Measurements from ENCODE around the gene ZNF776. TPM values are rescaled to one million over a fixed set of nuclear protein-coding genes. Genes with fewer than 3 reads are reported as not detected.

The ZNF776 gene
- polyA plus RNA-seq, 1 donor (not counting 4 experiments of a cell fraction or from before 2014, with no cell fraction given) = 7.4 TPM

DNA sequence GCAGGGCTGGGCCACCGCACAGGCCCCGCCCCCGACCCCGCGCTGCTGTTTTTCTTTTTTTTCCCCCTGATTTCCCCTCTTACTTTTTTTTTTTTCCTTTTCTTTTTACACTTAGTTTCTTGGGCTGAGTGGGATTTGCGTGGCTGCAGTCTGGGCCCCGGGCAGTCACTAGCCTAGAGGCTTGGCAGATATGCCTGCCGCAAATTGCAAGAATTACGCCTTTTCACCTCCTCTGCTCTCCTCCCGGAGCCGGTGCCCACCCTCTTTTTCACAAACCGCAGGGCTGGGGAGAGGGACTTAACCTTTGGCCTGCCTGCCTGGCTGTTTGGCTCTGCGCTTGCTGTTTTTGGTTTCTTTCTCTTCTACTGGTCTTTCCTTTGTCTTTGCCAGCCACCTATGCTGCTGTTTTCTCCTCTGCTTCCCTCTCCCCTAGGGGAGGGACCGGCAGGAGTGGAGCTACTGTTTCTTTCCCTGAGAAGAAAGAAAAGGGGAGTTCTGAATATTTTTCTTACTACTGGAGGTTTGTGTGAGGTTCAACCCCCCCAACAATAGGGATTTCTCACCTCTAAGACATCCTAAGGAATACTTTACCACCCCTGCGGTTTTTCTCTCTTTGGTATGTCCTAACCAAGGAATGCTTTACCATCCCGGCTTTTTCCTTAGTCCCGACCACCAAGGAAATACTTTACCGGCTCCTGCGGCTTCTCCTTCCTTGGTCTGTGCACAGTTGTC lies 57.1 kb downstream of the ZNF776 start:
- peak overlapping the region; percentile 87 for H2AFZ ChIP-seq (ENCODE audit: control insufficient read depth, low read length)
- FAIRE-seq = peak; percentile 73
- no peaks in the 10 kb centered on the region for H3K27me3 ChIP-seq (ENCODE audit: control insufficient read depth, extremely low read depth, insufficient read depth, low read length)
- no peaks in the 10 kb centered on the region for H4K20me1 ChIP-seq (ENCODE audit: control insufficient read depth, extremely low read depth, insufficient read depth, low read length)
- H3K9ac ChIP-seq (ENCODE audit: control insufficient read depth, extremely low read depth, insufficient read depth, low read length) = peak overlapping the region; percentile 92
- H3K27ac ChIP-seq (ENCODE audit: control insufficient read depth, insufficient read depth, low read length) = peak overlapping the region; percentile 94
- peak overlapping the region; percentile 46 to 95 (median 89) for H3K4me3 ChIP-seq (ENCODE audit: control insufficient read depth in 2 of 3, extremely low read depth in 1 of 3, insufficient read depth in 2 of 3, low read depth in 1 of 3, low read length in 3 of 3)
- no peaks in the 10 kb centered on the region for H3K9me1 ChIP-seq (ENCODE audit: control insufficient read depth, extremely low read depth, insufficient read depth, low read length)
- peaks cover 5 to 12% of the 10 kb centered on the region in 2 experiments for H3K36me3 ChIP-seq (ENCODE audit: control insufficient read depth in 2 of 2, extremely low read depth in 1 of 2, insufficient read depth in 2 of 2, low read length in 2 of 2)
- H3K4me2 ChIP-seq (ENCODE audit: control insufficient read depth, extremely low read depth, insufficient read depth, low read depth, low read length) = peak overlapping the region; percentile 94
- H3K79me2 ChIP-seq (ENCODE audit: control insufficient read depth, insufficient read depth, low read length) = peaks cover 27% of the 10 kb centered on the region
- dilution Hi-C loops (cut with MboI; ENCODE audit: extremely low pct_ligation_motif_present, low sequenced_read_pairs) = no loop called here
- no peaks in the 10 kb centered on the region for H3K9me3 ChIP-seq (ENCODE audit: control insufficient read depth, low read depth, low read length)
- peaks cover 51% of the 10 kb centered on the region for H3K4me1 ChIP-seq (ENCODE audit: control insufficient read depth, extremely low read depth, insufficient read depth, low read length)
- DNase-seq (ENCODE audit: low read depth, low spot score) = no peak
- TF ChIP-seq EZH2 (IDR thresholded peaks at IDR 0.05; ENCODE audit: low read length) = no peak
- TF ChIP-seq, protein P1, sequence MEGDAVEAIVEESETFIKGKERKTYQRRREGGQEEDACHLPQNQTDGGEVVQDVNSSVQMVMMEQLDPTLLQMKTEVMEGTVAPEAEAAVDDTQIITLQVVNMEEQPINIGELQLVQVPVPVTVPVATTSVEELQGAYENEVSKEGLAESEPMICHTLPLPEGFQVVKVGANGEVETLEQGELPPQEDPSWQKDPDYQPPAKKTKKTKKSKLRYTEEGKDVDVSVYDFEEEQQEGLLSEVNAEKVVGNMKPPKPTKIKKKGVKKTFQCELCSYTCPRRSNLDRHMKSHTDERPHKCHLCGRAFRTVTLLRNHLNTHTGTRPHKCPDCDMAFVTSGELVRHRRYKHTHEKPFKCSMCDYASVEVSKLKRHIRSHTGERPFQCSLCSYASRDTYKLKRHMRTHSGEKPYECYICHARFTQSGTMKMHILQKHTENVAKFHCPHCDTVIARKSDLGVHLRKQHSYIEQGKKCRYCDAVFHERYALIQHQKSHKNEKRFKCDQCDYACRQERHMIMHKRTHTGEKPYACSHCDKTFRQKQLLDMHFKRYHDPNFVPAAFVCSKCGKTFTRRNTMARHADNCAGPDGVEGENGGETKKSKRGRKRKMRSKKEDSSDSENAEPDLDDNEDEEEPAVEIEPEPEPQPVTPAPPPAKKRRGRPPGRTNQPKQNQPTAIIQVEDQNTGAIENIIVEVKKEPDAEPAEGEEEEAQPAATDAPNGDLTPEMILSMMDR (optimal IDR thresholded peaks at IDR 0.05 in 1 of 3, IDR thresholded peaks at IDR 0.05 in 1 of 3, conservative IDR thresholded peaks at IDR 0.05 in 1 of 3; ENCODE audit: extremely low read depth in 1 of 3, insufficient read depth in 2 of 3, low read length in 3 of 3) = no peak

DNA sequence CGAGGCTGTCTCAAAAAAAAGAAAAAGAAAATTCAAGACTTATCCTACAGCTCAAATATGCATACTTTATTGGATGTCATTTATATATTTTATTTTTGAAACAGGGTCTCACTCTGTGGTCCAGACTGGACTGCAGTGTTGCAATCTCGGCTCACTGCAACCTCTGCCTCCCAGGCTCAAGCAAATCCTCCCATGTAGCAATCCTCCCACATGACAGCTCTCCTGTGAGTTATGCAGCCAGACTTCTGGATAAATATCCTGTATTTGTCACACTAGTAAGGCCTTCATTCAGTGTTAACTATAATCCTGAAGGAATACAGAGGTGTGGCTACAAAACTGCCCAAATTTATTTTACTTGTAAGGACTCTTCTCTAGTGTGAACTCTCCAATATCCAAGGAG lies 60.9 kb downstream of the ZNF776 start:
- no peak overlapping the region for H3K4me3 ChIP-seq (ENCODE audit: control insufficient read depth in 2 of 3, extremely low read depth in 1 of 3, insufficient read depth in 2 of 3, low read depth in 1 of 3, low read length in 3 of 3)
- TF ChIP-seq, protein P1 (optimal IDR thresholded peaks at IDR 0.05 in 1 of 3, IDR thresholded peaks at IDR 0.05 in 1 of 3, conservative IDR thresholded peaks at IDR 0.05 in 1 of 3; ENCODE audit: extremely low read depth in 1 of 3, insufficient read depth in 2 of 3, low read length in 3 of 3) = no peak
- no peak for TF ChIP-seq EZH2 (IDR thresholded peaks at IDR 0.05; ENCODE audit: low read length)
- no peak overlapping the region for H3K4me2 ChIP-seq (ENCODE audit: control insufficient read depth, extremely low read depth, insufficient read depth, low read depth, low read length)
- FAIRE-seq = no peak
- H3K27me3 ChIP-seq (ENCODE audit: control insufficient read depth, extremely low read depth, insufficient read depth, low read length) = no peaks in the 10 kb centered on the region
- peaks cover 9 to 13% of the 10 kb centered on the region in 2 experiments for H3K36me3 ChIP-seq (ENCODE audit: control insufficient read depth in 2 of 2, extremely low read depth in 1 of 2, insufficient read depth in 2 of 2, low read length in 2 of 2)
- peaks cover 24% of the 10 kb centered on the region for H3K79me2 ChIP-seq (ENCODE audit: control insufficient read depth, insufficient read depth, low read length)
- dilution Hi-C loops (cut with MboI; ENCODE audit: extremely low pct_ligation_motif_present, low sequenced_read_pairs) = no loop called here
- H3K4me1 ChIP-seq (ENCODE audit: control insufficient read depth, extremely low read depth, insufficient read depth, low read length) = peaks cover 13% of the 10 kb centered on the region
- H2AFZ ChIP-seq (ENCODE audit: control insufficient read depth, low read length) = no peak overlapping the region
- H3K9me3 ChIP-seq (ENCODE audit: control insufficient read depth, low read depth, low read length) = no peaks in the 10 kb centered on the region
- no peak overlapping the region for H3K9ac ChIP-seq (ENCODE audit: control insufficient read depth, extremely low read depth, insufficient read depth, low read length)
- H3K27ac ChIP-seq (ENCODE audit: control insufficient read depth, insufficient read depth, low read length) = no peak overlapping the region
- H4K20me1 ChIP-seq (ENCODE audit: control insufficient read depth, extremely low read depth, insufficient read depth, low read length) = no peaks in the 10 kb centered on the region
- no peak for DNase-seq (ENCODE audit: low read depth, low spot score)
- H3K9me1 ChIP-seq (ENCODE audit: control insufficient read depth, extremely low read depth, insufficient read depth, low read length) = no peaks in the 10 kb centered on the region

Other genes with a start within 250 kb of the ZNF776 start
- 5.4 to 8.8 TPM (median 7.9 TPM) in 3 replicates for gene ZNF773, start 246.9 kb upstream of the ZNF776 start, polyA plus RNA-seq
- gene ZNF549, start 219.5 kb upstream of the ZNF776 start, polyA plus RNA-seq = 5.6 to 7.7 TPM (median 6.3 TPM) in 3 replicates
- gene ZNF550, start 187.0 kb upstream of the ZNF776 start, polyA plus RNA-seq = 6.2 to 8.9 TPM (median 7.3 TPM) in 3 replicates
- 4.4 to 5.5 TPM (median 5.0 TPM) in 3 replicates for gene ZNF416, start 167.9 kb upstream of the ZNF776 start, polyA plus RNA-seq
- gene ZIK1, start 162.7 kb upstream of the ZNF776 start, polyA plus RNA-seq = 3.5 to 4.5 TPM (median 3.9 TPM) in 3 replicates
- 3.6 to 4.2 TPM (median 3.9 TPM) in 3 replicates for gene ZNF530, start 146.9 kb upstream of the ZNF776 start, polyA plus RNA-seq
- 10.7 to 12.9 TPM (median 12.1 TPM) in 3 replicates for gene ZNF134, start 132.6 kb upstream of the ZNF776 start, polyA plus RNA-seq
- 9.4 to 19.5 TPM (median 15.5 TPM) in 3 replicates for gene ZNF211, start 113.6 kb upstream of the ZNF776 start, polyA plus RNA-seq
- gene ZSCAN4, start 77.9 kb upstream of the ZNF776 start, polyA plus RNA-seq = 0.08 to 0.26 TPM (median 0.18 TPM) in 3 replicates
- 7.2 to 8.5 TPM (median 8.3 TPM) in 3 replicates for gene ZNF551, start 64.8 kb upstream of the ZNF776 start, polyA plus RNA-seq
- 1.7 to 2.8 TPM (median 2.3 TPM) in 3 replicates for gene ZNF154, start 37.6 kb upstream of the ZNF776 start, polyA plus RNA-seq
- gene ZNF671, start 19.2 kb upstream of the ZNF776 start, polyA plus RNA-seq = 3.7 to 4.7 TPM (median 4.4 TPM) in 3 replicates
- gene ZNF586, start 22.9 kb downstream of the ZNF776 start, polyA plus RNA-seq = 6.6 to 9.6 TPM (median 7.2 TPM) in 3 replicates
- 4.4 to 8.9 TPM (median 8.0 TPM) in 3 replicates for gene ZNF552, start 68.1 kb downstream of the ZNF776 start, polyA plus RNA-seq
- 8.5 to 12.8 TPM (median 11.8 TPM) in 3 replicates for gene ZNF587B, start 83.5 kb downstream of the ZNF776 start, polyA plus RNA-seq
- 8.2 to 14.4 TPM (median 14.0 TPM) in 3 replicates for gene ZNF587, start 103.0 kb downstream of the ZNF776 start, polyA plus RNA-seq
- 13.8 to 17.2 TPM (median 17.2 TPM) in 3 replicates for gene ZNF814, start 142.2 kb downstream of the ZNF776 start, polyA plus RNA-seq
- gene ZNF417, start 169.8 kb downstream of the ZNF776 start, polyA plus RNA-seq = 2.9 to 6.1 TPM (median 5.8 TPM) in 3 replicates
- 2.1 to 3.9 TPM (median 2.9 TPM) in 3 replicates for gene ZNF418, start 188.6 kb downstream of the ZNF776 start, polyA plus RNA-seq
- 3.7 to 5.3 TPM (median 5.3 TPM) in 3 replicates for gene ZNF256, start 200.9 kb downstream of the ZNF776 start, polyA plus RNA-seq
- gene C19orf18, start 227.7 kb downstream of the ZNF776 start, polyA plus RNA-seq = 0.24 to 0.59 TPM (median 0.48 TPM) in 3 replicates

Measured in keratinocyte (primary cell).